Daoy (cell line): ENCODE results near the gene MYO19. TPM values are rescaled to one million over a fixed set of nuclear protein-coding genes. Genes with fewer than 3 reads are reported as not detected.
"Not testable (repeated sequence)": the region's sequence is repeated elsewhere in the genome, so short reads cannot be mapped to it uniquely, and the experiment has no call there.

Experiments
- DNase-seq: peaks from one replicate; pipeline ENCODE4 v3.0.0-alpha.2; 2015; ENCODE audit warnings: low read depth
- total RNA-seq: library from RNA; depleted of rRNA; stranded (reverse); fragments of >200 nt; shearing (Covaris generic); gene quantifications from 2 replicates; pipeline ENCODE4 v1.2.3, GENCODE V29; 2014; rRNA removed

The MYO19 gene
- total RNA-seq, 1 experiment from 2014 or later = 52.6 TPM

GRCh38 chr17:36464765-36465088 lies 69.9 kb downstream of the MYO19 start:
- DNase-seq = no peak

- peak; percentile 87 for DNase-seq
Measured at GRCh38 chr17:36463916-36464764, 70.5 kb downstream of the MYO19 start.

- no peak for DNase-seq
Measured at GRCh38 chr17:36461330-36462110, 73.1 kb downstream of the MYO19 start.

GRCh38 chr17:36460265-36460937 lies 74.3 kb downstream of the MYO19 start:
- no peak for DNase-seq

GRCh38 chr17:36459601-36460000 lies 75.1 kb downstream of the MYO19 start:
- DNase-seq = no peak

GRCh38 chr17:36459045-36459444 lies 75.6 kb downstream of the MYO19 start:
- no peak for DNase-seq

- not testable (repeated sequence) for DNase-seq
Measured at GRCh38 chr17:36457701-36458100, 77.0 kb downstream of the MYO19 start.

GRCh38 chr17:36452888-36453287 lies 81.8 kb downstream of the MYO19 start:
- not testable (repeated sequence) for DNase-seq

- DNase-seq = not testable (repeated sequence)
Measured at GRCh38 chr17:36449997-36450396, 84.7 kb downstream of the MYO19 start.

Other genes starting within 250 kb of the MYO19 start
- not detected in 2 replicates for gene TBC1D3G, start 211.0 kb downstream of the MYO19 start, total RNA-seq
- not detected in 2 replicates for gene TBC1D3H, start 146.4 kb downstream of the MYO19 start, total RNA-seq
- 56.0 and 61.0 TPM in 2 replicates for gene ZNHIT3, start 48.2 kb downstream of the MYO19 start, total RNA-seq
- gene PIGW, start 119 bp upstream of the MYO19 start, total RNA-seq = 6.3 and 6.6 TPM in 2 replicates
- gene GGNBP2, start 10.1 kb upstream of the MYO19 start, total RNA-seq = 34.7 and 36.6 TPM in 2 replicates
- 1.7 and 5.5 TPM in 2 replicates for gene DHRS11, start 57.0 kb upstream of the MYO19 start, total RNA-seq
- 10.4 and 14.5 TPM in 2 replicates for gene MRM1, start 66.7 kb upstream of the MYO19 start, total RNA-seq